ENCODE data around the gene PLXND1. TPM values are rescaled to one million over a fixed set of nuclear protein-coding genes. Genes with fewer than 3 reads are reported as not detected.
"Not testable (repeated sequence)": the region's sequence is repeated elsewhere in the genome, so short reads cannot be mapped to it uniquely, and the experiment has no call there.

The PLXND1 gene
- total RNA-seq, 4 donors from 2014 or later: 13.1 to 305 (median 48.2) TPM

DNA sequence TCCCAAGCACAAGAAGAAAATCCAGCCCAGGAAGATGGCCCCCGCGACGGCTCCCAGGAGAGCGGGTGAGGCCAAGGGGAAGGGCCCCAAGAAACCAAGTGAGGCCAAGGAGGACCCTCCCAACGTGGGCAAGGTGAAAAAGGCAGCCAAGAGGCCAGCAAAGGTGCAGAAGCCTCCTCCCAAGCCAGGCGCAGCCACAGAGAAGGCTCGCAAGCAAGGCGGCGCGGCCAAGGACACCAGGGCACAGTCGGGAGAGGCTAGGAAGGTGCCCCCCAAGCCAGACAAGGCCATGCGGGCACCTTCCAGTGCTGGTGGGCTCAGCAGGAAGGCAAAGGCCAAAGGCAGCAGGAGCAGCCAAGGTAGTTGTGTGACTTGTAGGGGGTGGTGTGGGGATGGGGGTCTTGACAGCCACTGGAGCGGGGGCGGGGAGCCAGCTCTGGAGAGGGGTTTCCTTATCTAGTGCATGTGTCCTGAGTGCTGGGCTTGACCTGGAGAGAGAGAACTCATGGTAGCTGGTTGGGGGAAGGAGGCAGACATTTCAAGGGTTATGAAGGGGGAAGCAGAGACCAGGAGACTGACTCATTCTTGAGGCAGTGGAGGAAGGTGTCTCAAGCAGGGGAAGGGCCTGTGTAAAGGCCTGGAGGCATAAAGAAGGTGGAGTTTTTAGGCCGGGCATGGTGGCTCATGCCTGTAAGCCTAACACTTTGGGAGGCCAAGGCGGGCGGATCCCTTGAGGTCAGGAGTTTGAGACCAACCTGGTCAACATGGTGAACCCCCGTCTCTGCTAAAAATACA is 57.3 kb downstream of the PLXND1 start:
- H3K4me3 ChIP-seq: no peak overlapping the region
- no peaks in the 10 kb centered on the region for H3K4me1 ChIP-seq
- H3K27me3 ChIP-seq: no peaks in the 10 kb centered on the region
- TF ChIP-seq POLR2A (IDR thresholded peaks at IDR 0.05): no peak
- TF ChIP-seq, protein P1, sequence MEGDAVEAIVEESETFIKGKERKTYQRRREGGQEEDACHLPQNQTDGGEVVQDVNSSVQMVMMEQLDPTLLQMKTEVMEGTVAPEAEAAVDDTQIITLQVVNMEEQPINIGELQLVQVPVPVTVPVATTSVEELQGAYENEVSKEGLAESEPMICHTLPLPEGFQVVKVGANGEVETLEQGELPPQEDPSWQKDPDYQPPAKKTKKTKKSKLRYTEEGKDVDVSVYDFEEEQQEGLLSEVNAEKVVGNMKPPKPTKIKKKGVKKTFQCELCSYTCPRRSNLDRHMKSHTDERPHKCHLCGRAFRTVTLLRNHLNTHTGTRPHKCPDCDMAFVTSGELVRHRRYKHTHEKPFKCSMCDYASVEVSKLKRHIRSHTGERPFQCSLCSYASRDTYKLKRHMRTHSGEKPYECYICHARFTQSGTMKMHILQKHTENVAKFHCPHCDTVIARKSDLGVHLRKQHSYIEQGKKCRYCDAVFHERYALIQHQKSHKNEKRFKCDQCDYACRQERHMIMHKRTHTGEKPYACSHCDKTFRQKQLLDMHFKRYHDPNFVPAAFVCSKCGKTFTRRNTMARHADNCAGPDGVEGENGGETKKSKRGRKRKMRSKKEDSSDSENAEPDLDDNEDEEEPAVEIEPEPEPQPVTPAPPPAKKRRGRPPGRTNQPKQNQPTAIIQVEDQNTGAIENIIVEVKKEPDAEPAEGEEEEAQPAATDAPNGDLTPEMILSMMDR (IDR thresholded peaks at IDR 0.05): no peak
- H3K36me3 ChIP-seq: no peaks in the 10 kb centered on the region
- no peak overlapping the region for H3K27ac ChIP-seq
- DNase-seq: no peak
- no peaks in the 10 kb centered on the region for H3K9me3 ChIP-seq

DNA sequence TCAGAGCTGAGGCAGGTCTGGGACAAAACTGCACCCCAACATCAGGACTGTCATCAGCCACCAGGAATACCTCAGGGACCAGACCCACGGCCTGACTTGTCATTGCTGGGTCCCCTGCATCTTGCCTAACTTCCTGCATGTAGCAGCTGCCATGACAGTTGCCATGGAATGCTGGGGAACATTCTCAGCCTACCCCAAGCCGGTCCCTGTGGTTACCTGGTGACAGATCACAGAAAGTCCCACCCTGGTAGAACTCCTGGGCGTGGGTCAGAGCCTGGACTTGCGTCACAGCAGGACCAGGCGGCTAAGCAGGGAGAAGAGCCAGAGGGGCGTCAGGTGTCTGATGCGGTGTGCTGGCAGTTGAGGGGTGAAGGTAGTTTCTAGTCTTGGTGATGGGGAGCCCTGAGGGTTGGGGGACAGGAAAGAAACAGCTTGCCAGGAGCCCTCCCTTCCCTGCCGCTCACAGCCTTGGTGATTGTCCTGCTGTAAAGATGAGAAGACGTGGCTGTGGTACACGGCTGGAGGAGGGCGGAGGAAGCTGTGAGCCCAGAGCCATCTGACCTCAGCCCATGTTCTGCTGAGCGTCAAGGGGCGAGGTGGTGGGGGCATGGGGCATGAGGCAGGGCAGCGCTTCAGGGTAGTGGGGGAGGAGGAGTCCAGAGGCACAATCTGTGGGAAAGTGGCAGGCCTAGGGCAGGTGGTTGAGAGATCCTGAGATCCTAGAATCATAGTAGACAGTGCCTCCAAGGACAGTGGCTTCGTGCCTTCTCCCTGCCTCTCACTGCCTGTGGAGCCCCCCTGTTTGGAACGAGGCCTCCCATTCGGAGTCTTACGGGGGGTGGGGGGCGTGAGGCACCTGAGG is 58.1 kb downstream of the PLXND1 start:
- Histone ChIP-seq H3K9me3 (no peaks in the 10 kb centered on the region), H3K36me3 (no peaks in the 10 kb centered on the region), H3K27ac (no peak overlapping the region), H3K4me1 (no peaks in the 10 kb centered on the region), H3K27me3 (no peaks in the 10 kb centered on the region), H3K4me3 (no peak overlapping the region)
- no peak for DNase-seq
- no peak for TF ChIP-seq POLR2A (IDR thresholded peaks at IDR 0.05)
- TF ChIP-seq, protein P1 (IDR thresholded peaks at IDR 0.05): no peak

DNA sequence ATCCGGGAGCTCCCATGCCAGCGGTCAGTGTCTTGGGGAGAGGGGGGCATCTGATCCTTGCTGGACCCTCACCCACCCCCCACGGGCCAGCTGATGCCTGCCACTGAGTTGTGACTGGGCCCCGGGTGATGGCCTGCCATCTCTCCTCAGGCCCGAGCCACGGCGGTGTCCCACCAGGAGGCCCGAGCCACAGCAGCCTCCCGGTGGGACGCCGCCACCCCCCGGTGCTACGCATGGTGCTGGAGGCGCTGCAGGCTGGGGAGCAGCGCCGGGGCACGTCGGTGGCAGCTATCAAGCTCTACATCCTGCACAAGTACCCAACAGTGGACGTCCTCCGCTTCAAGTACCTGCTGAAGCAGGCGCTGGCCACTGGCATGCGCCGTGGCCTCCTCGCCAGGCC is 59.2 kb downstream of the PLXND1 start:
- no peak for DNase-seq
- H3K36me3 ChIP-seq: no peaks in the 10 kb centered on the region
- H3K27ac ChIP-seq: no peak overlapping the region
- H3K27me3 ChIP-seq: no peaks in the 10 kb centered on the region
- no peak for TF ChIP-seq POLR2A (IDR thresholded peaks at IDR 0.05)
- TF ChIP-seq, protein P1 (IDR thresholded peaks at IDR 0.05): no peak
- H3K9me3 ChIP-seq: no peaks in the 10 kb centered on the region
- no peaks in the 10 kb centered on the region for H3K4me1 ChIP-seq
- H3K4me3 ChIP-seq: no peak overlapping the region

DNA sequence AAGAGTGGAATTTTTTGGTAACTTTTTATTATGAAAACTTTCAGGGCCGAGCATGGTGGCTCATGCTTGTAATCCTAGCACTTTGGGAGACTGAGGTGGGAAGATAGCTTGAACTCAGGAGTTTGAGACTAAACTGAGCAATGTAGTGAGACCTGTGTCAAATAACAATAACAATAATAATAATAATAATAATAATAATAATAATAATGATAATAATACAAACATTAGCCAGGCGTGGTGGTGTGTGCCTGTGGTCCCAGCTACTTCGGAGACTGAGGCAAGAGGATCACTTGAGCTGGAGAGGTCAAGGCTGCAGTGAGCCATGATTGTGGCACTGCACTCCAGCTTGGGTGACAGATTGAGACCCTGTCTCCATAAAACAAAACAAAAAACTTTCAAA is 60.5 kb downstream of the PLXND1 start:
- H3K9me3 ChIP-seq, DNase-seq, H3K4me1 ChIP-seq, H3K27ac ChIP-seq, H3K27me3 ChIP-seq, H3K4me3 ChIP-seq, H3K36me3 ChIP-seq: not testable (repeated sequence)

DNA sequence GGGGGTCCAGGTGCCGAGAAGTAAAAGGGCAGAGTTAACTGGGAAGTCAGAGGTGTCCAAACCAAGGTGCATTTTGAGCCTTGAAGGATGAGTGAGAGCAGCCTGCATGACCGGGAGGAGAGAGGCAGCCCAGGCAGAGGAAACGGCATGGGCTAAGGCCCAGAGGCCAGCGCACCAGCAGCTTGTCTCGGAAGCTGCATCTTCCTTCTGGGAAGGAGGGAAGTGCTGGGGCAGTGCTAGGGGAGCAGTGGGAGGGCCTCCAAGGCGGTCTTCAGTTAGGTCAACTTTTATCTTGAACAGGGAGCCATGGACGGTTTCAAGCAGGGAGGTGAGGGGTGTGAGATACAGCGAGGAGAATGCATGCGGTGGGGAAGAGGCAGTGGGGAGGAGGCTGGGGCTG is 62.5 kb downstream of the PLXND1 start:
- no peaks in the 10 kb centered on the region for H3K27me3 ChIP-seq
- no peak for DNase-seq
- TF ChIP-seq, protein P1 (IDR thresholded peaks at IDR 0.05): no peak
- no peak overlapping the region for H3K27ac ChIP-seq
- no peaks in the 10 kb centered on the region for H3K4me1 ChIP-seq
- no peak overlapping the region for H3K4me3 ChIP-seq
- no peaks in the 10 kb centered on the region for H3K9me3 ChIP-seq
- H3K36me3 ChIP-seq: no peaks in the 10 kb centered on the region

DNA sequence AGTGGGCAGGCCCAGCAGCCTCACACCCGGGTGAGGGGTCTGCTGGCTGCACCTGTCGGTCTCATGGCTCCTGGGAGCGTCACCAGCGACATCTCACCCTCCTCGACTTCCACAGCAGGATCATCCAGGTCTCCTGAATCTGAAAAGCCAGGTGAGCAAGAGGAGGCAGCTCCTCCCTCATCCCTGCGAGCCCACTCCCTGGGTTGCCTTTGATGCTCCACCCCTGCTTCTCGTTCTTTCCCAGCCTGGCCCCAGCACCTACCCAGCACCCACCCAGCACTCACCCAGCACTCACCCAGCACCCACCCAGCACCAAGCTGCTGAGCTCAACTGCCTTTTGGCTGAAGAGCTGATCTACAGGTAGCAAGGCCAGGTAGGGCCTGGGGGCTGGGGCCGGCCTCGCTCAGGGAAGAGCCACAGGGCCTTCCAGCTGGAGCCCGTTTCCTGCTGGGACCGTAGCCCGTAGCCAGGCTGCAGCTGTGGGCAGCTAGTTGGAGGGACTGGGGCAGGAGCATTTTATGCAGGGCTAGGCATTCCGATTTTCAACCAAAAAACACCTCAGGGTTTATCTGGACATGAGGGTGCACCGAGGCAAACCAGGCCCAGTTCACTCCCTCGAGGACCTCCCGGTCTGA is 63.2 kb downstream of the PLXND1 start, which contains the start of gene H1-8:
Gene H1-8 (plus strand): TSS at position 20 of the 635 bp plus-strand sequence. CDS start 44 bp downstream, at position 64.
- Histone ChIP-seq H3K27me3 (no peaks in the 10 kb centered on the region), H3K27ac (no peak within 1 kb of the TSS), H3K4me1 (no peaks in the 10 kb centered on the region), H3K36me3 (no peaks in the 10 kb centered on the region), H3K9me3 (no peaks in the 10 kb centered on the region), H3K4me3 (no peak within 1 kb of the TSS)
- DNase-seq: no peak
- no peak for TF ChIP-seq POLR2A (IDR thresholded peaks at IDR 0.05)
- TF ChIP-seq, protein P1 (IDR thresholded peaks at IDR 0.05): no peak
